ENCODE data around the gene NTRK3.

GRCh38 chr15:88014454-88015160 is 241.9 kb downstream of the NTRK3 start:
- TF ChIP-seq CTCF (conservative IDR thresholded peaks at IDR 0.05; ENCODE audit: low read length), result no peak
- TF ChIP-seq EZH2phosphoT487 (IDR thresholded peaks at IDR 0.05; ENCODE audit: borderline replicate concordance), result no peak

Data from Loucy (cell line).